HG02678 (cell line): Measurements from ENCODE around the gene CALB2.
"Not testable (repeated sequence)": the region's sequence is repeated elsewhere in the genome, so short reads cannot be mapped to it uniquely, and the experiment has no call there.

Source experiments
- ATAC-seq: cut with Tn5 transposase; IDR thresholded peaks from one replicate; pipeline ENCODE4 v1.9.1; 2021; ENCODE audit warnings: mild to moderate bottlenecking, moderate library complexity; ENCODE audit not compliant: unreplicated experiment

Gene CALB2

GRCh38 chr16:71358464-71358998 lies at the start of gene CALB2:
CALB2 (plus strand) TSS chr16:71358723; CDS start chr16:71358793, 70 bp downstream.
- ATAC-seq, result peak; percentile 85

GRCh38 chr16:71311553-71312158 lies 46.9 kb upstream of the CALB2 start:
- no peak for ATAC-seq

GRCh38 chr16:71313591-71313990 lies 44.9 kb upstream of the CALB2 start:
- not testable (repeated sequence) for ATAC-seq

- ATAC-seq, result no peak
Measured at GRCh38 chr16:71315269-71315668, 43.3 kb upstream of the CALB2 start.

- ATAC-seq, result no peak
Measured at GRCh38 chr16:71319999-71320398, 38.5 kb upstream of the CALB2 start.

- no peak for ATAC-seq
Measured at GRCh38 chr16:71327720-71328119, 30.8 kb upstream of the CALB2 start.

- no peak for ATAC-seq
Measured at GRCh38 chr16:71328151-71328550, 30.4 kb upstream of the CALB2 start.

- no peak for ATAC-seq
Measured at GRCh38 chr16:71337631-71338030, 20.9 kb upstream of the CALB2 start.

GRCh38 chr16:71338193-71338592 lies 20.3 kb upstream of the CALB2 start:
- no peak for ATAC-seq

GRCh38 chr16:71338632-71339031 lies 19.9 kb upstream of the CALB2 start:
- ATAC-seq, result no peak

GRCh38 chr16:71339236-71340171 lies 19.0 kb upstream of the CALB2 start:
- ATAC-seq, result no peak

- ATAC-seq, result no peak
Measured at GRCh38 chr16:71340406-71340805, 18.1 kb upstream of the CALB2 start.

GRCh38 chr16:71341881-71342280 lies 16.6 kb upstream of the CALB2 start:
- ATAC-seq, result no peak

- no peak for ATAC-seq
Measured at GRCh38 chr16:71343078-71343477, 15.4 kb upstream of the CALB2 start.

GRCh38 chr16:71344315-71344905 lies 14.1 kb upstream of the CALB2 start:
- no peak for ATAC-seq

GRCh38 chr16:71345031-71345430 lies 13.5 kb upstream of the CALB2 start:
- no peak for ATAC-seq

- no peak for ATAC-seq
Measured at GRCh38 chr16:71347146-71347545, 11.4 kb upstream of the CALB2 start.

GRCh38 chr16:71348262-71349085 lies 10.0 kb upstream of the CALB2 start:
- ATAC-seq, result no peak

GRCh38 chr16:71350821-71351557 lies 7.5 kb upstream of the CALB2 start:
- no peak for ATAC-seq

GRCh38 chr16:71351558-71351901 lies 7.0 kb upstream of the CALB2 start:
- no peak for ATAC-seq
